Transverse colon (tissue), 4 donors: ENCODE measurements around the gene TUBB3.

Experiments used
- CTCF ChIP-seq, 5 experiments: fragments of 200-600 bp in 3 of 5; fragments of 450-650 bp in 2 of 5; sonication (generic) in 3 of 5; IDR thresholded peaks; 1 replicate in 2 of 5; 2 replicates in 3 of 5; pipeline ENCODE4 v1.5.1; 2016 to 2017; ENCODE audit warnings: antibody characterized with exemption in 5 of 5, inconsistent platforms in 3 of 5, mild to moderate bottlenecking in 2 of 5, moderate library complexity in 1 of 5
- POLR2A ChIP-seq: fragments of 450-650 bp; IDR thresholded peaks from one replicate; pipeline ENCODE4 v1.6.1; 2016; ENCODE audit warnings: antibody characterized with exemption, mild to moderate bottlenecking, moderate library complexity
- POLR2AphosphoS5 ChIP-seq, 3 donors: sonication (generic); formaldehyde crosslinking; IDR thresholded peaks; one replicate each; pipeline ENCODE4 v1.6.1; 2016; ENCODE audit warnings: antibody characterized with exemption in 3 of 3

- TF ChIP-seq CTCF (IDR thresholded peaks at IDR 0.05) (no peak), POLR2A (no peak), POLR2AphosphoS5 (IDR thresholded peaks at IDR 0.05) (peak in 1 of 3 donors; percentile 34)
These were observed 11.0 kb upstream of the TUBB3 start for GRCh38 chr16:89912143-89912542.
